CD4-positive, alpha-beta T cell treated with Interleukin-4 for 1 hour (primary cell): Measurements from ENCODE around the gene RHOU.

Experiments
- DNase-seq, 2 donors: peaks; one replicate each; pipeline ENCODE4 v3.0.0-alpha.2; 2020 to 2022

RHOU gene

DNA sequence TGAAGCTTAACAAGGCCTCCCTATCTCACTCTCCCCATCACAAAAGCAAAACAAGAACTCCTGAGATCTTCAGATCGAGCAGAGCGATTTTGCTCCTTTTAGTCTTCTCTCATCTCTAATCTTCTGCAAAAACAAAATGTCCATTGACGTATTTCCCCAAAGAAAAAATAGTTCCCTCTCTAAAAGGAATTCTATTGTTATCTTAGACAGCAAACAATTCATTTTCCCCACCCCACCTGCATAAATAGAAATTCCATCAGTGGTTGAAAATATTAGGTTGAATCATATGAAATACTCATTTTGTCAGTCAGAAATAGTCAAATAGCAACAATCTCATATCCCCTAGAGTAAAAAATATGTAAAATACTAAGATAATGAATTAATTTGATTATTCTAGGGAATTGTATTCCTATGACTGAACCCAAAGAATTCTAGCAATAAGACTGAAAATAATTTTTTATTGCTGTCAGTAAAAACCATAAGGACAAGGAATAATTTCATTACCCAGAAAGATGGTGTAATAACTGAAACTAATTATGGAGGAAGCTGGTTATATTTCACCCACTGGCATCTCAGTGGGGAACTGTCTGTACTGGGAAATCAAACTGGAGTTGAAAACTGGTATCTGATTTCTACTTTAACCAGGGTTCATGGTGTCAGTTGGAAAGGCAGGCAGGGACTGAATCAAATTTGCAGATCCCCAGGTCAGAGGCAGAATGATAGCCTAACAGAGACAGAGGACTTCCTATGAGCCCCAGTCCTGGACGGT is 51.3 kb downstream of the RHOU start:
- no peak for DNase-seq

DNA sequence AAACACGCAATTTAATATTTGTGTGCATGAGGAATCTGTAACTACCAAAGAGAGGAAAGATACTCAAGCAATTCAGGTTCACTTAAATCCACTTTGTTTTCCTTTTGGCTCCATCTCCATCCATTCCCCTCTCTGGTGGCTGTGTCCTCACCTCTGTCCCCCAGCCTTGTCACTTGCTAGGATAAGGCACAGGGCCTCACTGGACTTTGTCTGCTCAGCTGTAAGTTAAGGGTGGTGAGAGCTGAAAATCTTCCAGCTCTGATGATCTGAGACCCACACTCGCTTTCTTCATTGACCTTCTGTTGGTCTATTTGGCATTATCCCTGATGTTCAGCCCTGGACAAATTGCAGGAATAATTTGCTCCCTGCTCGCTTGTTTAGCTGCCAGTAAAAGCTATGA is 56.5 kb downstream of the RHOU start:
- DNase-seq = no peak

DNA sequence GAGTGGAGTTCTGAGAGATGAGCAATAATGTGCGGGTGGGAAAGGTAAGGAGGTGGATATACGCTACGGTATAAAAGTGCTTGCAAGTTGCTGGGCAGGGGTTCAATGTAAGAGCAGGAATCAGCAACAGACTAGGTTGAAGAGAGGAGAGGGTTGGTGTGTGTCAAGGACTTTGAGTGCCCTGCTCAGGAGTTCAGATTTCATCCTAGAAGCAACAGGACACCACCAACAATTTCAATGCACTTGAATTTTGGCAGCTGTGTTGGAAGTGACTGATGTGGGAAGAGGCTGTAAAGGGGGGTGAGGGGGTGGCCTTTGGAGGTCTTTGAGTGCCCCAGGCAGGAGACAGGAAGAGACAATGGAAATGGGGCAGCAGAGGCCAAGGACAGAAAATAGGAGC is 57.3 kb downstream of the RHOU start:
- no peak for DNase-seq

DNA sequence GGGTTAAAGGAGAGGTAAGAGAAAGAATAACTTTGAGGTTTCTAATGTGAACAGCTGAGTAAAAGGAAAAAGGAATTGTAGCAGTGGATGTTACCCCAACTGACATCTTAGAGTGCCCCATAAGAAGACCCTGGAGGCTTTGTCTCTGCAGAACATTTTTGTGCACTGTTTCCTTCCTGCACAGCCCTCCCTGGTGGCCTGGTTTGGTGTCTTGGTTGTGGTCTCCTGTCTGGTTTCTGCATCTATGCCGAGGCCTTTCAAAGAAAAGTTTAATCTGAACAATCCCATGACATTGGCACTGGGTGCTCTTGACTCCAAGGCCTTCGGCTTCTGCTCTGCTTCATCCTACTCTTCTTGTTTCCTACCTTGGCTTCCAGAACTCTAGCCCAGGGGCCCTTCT is 57.8 kb downstream of the RHOU start:
- peak in 1 of 2 donors; percentile 36 for DNase-seq

DNA sequence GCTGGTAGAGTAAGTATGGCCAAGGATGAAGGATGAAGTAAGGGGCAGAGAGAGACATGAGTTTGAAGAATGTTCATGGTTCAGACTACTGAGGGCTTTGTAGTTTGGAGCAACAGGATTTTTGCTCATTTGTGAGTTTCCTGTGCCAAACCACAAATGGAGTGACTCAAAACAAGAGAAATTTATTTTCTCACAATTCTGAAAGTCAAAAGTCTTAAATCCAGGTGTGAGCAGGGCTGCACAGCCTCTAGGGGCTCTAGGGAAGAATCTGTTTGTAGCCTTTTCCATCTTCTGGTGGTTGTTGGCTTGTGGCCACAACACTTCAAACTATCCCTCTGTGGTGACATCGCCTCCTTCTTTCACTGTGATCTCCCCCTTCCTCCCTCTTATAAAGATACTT is 58.9 kb downstream of the RHOU start:
- DNase-seq = peak in 1 of 2 donors; percentile 31

DNA sequence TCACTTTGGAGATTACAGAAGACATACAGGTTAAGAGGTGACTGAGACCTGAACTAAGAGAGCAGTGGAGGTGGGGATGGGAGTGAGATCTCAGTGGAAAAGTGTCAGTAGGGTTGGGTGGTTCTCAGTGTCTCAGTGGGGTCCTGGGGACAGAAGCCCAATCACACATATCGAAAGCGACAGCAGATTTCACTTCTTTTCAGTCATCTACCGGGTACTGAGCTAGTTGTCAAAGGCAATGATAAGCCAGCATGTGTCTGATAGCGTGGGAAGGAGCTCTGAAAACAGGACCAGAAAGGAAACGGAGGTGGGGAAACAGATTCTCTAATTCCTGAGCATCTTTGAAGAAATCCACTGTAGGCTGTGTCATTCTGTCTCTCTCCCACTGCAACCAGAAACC is 59.5 kb downstream of the RHOU start:
- DNase-seq = no peak

DNA sequence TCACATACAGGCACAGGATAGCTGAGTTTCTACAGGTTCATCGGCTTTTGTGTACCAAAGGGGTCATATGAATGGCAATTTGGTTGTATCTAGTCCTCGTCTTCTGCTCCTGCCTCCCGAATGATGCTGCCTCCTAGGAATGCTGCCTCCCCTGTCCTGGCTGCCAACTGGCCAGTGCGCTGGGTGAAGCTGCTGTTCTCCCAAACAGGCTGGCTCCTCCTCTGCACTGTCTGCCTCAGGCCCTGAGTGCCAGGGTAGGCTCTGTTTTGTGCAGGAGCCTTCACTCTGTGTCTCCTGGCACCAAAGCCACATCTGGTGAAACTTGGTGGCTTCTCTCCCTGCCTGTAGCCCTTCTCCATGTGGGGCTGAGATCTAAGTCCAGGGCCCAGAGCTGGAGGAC is 60.3 kb downstream of the RHOU start:
- DNase-seq = no peak
